Lower leg skin (tissue), 4 donors: ENCODE measurements around the gene LYST. TPM values are rescaled to one million over a fixed set of nuclear protein-coding genes. Genes with fewer than 3 reads are reported as not detected.
A peak's percentile ranks its signal among the peaks of the same experiment; 100 is the strongest.
"Not testable (repeated sequence)": the region's sequence is repeated elsewhere in the genome, so short reads cannot be mapped to it uniquely, and the experiment has no call there.

Source experiments
- DNase-seq, 2 donors: peaks; one replicate each; pipeline ENCODE4 v3.0.0-alpha.2; 2019; ENCODE audit warnings: low spot score in 2 of 2
- H3K4me3 ChIP-seq: fragments of 200-600 bp; sonication (generic); 2 replicates; pipeline ENCODE4 v1.5.1; 2017; ENCODE audit warnings: mild to moderate bottlenecking, low read depth; ENCODE audit not compliant: poor library complexity, severe bottlenecking
- POLR2A ChIP-seq, 2 donors: fragments of 450-650 bp; IDR thresholded peaks; one replicate each; pipeline ENCODE4 v1.6.1; 2016 to 2017; ENCODE audit warnings: antibody characterized with exemption in 2 of 2, mild to moderate bottlenecking in 1 of 2, moderate library complexity in 1 of 2
- WGBS, 2 donors: methylation state at CpG; one replicate each; pipeline ENCODE4 v1.1.5; 2018; 5-methylcytosine and 5-hydroxymethylcytosine counted together
- intact Hi-C: fragments of 100-400 bp; cut with DNase I; formaldehyde crosslinking; loops from one replicate; pipeline ENCODE4 v1.15.0; 2023; ENCODE audit warnings: low total_unique reads
- total RNA-seq, 4 donors: library from RNA; depleted of rRNA; stranded (reverse); fragments of >200 nt; gene quantifications; one replicate each; pipeline ENCODE4 v1.1.0, GENCODE V29; 2016
- TF ChIP-seq, protein P1 (sequence below), 3 donors: fragments of 450-650 bp; IDR thresholded peaks; one replicate each; pipeline ENCODE4 v1.5.1; 2016; ENCODE audit warnings: antibody characterized with exemption in 3 of 3, mild to moderate bottlenecking in 3 of 3, moderate library complexity in 2 of 3

The LYST gene, protein sequence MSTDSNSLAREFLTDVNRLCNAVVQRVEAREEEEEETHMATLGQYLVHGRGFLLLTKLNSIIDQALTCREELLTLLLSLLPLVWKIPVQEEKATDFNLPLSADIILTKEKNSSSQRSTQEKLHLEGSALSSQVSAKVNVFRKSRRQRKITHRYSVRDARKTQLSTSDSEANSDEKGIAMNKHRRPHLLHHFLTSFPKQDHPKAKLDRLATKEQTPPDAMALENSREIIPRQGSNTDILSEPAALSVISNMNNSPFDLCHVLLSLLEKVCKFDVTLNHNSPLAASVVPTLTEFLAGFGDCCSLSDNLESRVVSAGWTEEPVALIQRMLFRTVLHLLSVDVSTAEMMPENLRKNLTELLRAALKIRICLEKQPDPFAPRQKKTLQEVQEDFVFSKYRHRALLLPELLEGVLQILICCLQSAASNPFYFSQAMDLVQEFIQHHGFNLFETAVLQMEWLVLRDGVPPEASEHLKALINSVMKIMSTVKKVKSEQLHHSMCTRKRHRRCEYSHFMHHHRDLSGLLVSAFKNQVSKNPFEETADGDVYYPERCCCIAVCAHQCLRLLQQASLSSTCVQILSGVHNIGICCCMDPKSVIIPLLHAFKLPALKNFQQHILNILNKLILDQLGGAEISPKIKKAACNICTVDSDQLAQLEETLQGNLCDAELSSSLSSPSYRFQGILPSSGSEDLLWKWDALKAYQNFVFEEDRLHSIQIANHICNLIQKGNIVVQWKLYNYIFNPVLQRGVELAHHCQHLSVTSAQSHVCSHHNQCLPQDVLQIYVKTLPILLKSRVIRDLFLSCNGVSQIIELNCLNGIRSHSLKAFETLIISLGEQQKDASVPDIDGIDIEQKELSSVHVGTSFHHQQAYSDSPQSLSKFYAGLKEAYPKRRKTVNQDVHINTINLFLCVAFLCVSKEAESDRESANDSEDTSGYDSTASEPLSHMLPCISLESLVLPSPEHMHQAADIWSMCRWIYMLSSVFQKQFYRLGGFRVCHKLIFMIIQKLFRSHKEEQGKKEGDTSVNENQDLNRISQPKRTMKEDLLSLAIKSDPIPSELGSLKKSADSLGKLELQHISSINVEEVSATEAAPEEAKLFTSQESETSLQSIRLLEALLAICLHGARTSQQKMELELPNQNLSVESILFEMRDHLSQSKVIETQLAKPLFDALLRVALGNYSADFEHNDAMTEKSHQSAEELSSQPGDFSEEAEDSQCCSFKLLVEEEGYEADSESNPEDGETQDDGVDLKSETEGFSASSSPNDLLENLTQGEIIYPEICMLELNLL (N-terminal part only)
- total RNA-seq, result 10 to 100 TPM; 38.5 to 43.9 (median 40.9) TPM

DNA sequence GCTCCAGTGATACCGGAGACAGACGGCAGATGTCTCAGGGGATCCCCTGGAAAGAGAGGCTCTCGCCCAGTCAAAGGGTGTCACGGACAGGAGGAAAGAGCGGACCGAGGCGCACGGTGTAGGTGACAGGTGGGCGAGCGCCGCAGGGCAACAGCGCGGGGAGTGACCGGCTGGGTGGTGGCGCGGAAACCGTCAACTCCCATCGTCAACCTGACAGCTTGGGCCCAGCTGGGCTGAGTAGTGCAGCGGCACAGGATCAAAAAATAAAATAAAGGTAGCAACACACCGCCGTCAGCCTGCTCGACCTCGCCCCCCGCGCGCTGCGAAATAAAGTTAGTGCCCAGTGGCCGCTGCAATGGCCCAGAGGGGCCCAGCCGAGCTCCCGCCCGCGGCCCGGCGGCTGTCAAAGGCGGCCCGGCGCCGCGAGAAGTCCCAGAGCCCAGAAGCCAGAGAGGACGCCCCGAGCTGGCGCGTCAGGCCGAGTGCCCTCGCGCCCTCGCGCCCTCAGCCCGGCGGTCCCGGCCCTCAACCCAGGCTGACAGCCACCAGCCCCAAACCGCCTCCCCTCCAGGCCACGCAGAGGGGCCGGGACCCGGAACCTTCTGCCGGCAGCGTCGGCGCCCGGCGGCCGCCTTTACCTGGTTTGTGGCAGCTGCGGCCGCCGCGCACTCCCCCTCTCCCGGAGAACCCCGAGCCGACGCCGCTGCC, at the start of gene LYST:
TSS of gene LYST (minus strand) at position 702 of the 708 bp plus-strand sequence. CDS start 36,489 bp downstream, outside the sequence.
- 0 to 1% methylated on average over 61 to 62 of the region's 71 CpGs for WGBS, 2 donors
- TF ChIP-seq, protein P1, sequence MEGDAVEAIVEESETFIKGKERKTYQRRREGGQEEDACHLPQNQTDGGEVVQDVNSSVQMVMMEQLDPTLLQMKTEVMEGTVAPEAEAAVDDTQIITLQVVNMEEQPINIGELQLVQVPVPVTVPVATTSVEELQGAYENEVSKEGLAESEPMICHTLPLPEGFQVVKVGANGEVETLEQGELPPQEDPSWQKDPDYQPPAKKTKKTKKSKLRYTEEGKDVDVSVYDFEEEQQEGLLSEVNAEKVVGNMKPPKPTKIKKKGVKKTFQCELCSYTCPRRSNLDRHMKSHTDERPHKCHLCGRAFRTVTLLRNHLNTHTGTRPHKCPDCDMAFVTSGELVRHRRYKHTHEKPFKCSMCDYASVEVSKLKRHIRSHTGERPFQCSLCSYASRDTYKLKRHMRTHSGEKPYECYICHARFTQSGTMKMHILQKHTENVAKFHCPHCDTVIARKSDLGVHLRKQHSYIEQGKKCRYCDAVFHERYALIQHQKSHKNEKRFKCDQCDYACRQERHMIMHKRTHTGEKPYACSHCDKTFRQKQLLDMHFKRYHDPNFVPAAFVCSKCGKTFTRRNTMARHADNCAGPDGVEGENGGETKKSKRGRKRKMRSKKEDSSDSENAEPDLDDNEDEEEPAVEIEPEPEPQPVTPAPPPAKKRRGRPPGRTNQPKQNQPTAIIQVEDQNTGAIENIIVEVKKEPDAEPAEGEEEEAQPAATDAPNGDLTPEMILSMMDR (IDR thresholded peaks at IDR 0.05), result no peak
- no peak for TF ChIP-seq POLR2A (IDR thresholded peaks at IDR 0.05)
- peak within 1 kb of the TSS; percentile 67 for H3K4me3 ChIP-seq
- intact Hi-C loops, result loop anchor here (5.0 to 10.0 kb wide), 2 partner anchors 88 to 106 kb away; no protein-coding TSS in a partner anchor
- peak; percentile 62 to 92 for DNase-seq

DNA sequence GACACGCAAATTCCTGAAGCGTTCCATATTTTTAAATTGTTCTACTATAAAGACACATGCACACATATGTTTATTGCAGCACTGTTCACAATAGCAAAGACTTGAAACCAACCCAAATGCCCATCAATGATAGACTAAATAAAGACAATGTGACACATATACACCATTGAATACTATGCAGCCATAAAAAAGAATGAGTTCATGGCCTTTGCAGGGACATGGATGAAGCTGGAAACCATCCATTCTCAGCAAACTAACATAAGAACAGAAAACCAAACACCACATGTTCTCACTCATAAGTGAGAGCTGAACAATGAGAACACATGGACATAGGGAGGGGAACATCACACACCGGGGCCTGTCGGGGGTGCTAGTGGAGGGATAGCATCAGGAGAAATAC, 48.8 kb upstream of the LYST start:
- H3K4me3 ChIP-seq, DNase-seq, intact Hi-C loops: not testable (repeated sequence)
- WGBS, 2 donors, result 88 to 92% methylated on average over 4 of the region's 4 CpGs

DNA sequence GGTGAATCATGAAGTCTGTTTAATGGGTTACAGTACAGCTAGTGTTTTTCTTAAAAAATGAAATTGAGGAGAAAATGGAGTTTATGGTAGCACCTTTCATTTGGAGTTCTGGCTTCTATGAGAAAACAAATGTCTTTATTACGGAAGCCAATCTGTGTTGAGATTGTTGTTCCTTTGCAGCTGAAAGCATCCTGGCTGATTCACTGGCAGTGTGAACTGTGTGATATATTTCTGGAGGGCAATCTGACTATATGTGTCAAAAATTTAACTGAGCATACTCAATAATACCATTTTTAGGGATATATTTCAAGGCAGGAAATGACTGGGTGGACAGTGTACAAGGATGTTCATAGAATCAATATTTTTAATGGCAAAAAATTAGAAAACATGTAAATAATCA, 46.6 kb upstream of the LYST start:
- TF ChIP-seq POLR2A (IDR thresholded peaks at IDR 0.05), result no peak
- TF ChIP-seq, protein P1 (IDR thresholded peaks at IDR 0.05), result no peak
- intact Hi-C loops, result no loop called here
- H3K4me3 ChIP-seq, result no peak overlapping the region
- WGBS, 2 donors, result 89% methylated on average over 1 of the region's 1 CpG
- DNase-seq, result no peak

DNA sequence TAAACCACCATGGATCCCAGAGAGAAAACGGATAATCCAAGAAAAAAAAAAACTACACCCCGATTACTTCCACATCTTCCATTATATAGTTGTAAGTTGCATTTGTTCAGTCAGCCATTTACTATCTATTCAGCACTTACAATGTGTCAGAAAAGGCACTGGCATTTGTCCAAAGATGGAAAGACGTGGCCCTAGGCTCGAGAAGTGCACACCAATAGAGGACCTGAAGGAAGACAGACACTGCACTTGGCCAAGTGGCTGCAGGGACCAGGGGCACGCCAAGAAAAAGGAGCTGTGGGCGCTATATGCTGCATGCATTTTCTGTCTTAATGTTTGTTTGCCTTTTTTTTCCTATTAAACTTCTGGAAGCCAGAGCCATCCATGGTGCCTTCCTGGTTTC, 45.2 kb upstream of the LYST start:
- intact Hi-C loops, result no loop called here
- WGBS, 2 donors, result 71 to 75% methylated on average over 6 of the region's 6 CpGs
- peak in 1 of 2 donors; percentile 81 for DNase-seq
- no peak overlapping the region for H3K4me3 ChIP-seq
- no peak for TF ChIP-seq POLR2A (IDR thresholded peaks at IDR 0.05)
- TF ChIP-seq, protein P1 (IDR thresholded peaks at IDR 0.05), result no peak

DNA sequence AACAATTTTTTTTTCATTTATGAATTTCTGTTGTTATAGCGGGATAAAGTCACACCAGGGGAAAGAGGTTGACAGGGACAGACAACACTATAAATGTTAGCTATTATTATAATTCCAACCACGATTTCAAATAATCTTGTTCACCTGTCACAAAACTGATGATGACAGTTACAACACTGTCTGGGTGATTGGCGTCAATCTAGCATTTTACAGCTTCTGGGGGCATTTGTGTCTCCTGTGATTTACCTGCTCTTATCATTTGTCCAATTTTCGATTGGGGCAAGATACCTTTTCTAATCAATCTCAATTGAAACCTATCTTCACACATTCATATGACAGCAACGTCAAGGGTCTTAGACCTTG, 44.6 kb upstream of the LYST start:
- WGBS, 2 donors, result 89 to 95% methylated on average over 5 of the region's 5 CpGs
- no peak for DNase-seq
- TF ChIP-seq, protein P1 (IDR thresholded peaks at IDR 0.05), result no peak
- no peak for TF ChIP-seq POLR2A (IDR thresholded peaks at IDR 0.05)
- no peak overlapping the region for H3K4me3 ChIP-seq
- intact Hi-C loops, result no loop called here
